Measurements from ENCODE around the gene IFT20. TPM values are rescaled to one million over a fixed set of nuclear protein-coding genes. Genes with fewer than 3 reads are reported as not detected.

The IFT20 gene
- total and polyA plus RNA-seq, 9 of the 15 experiments (the other 6 are each of a cell fraction or from before 2014, with no cell fraction given) = 11.2 to 38.6 (median 20.1) TPM

GRCh38 chr17:28335959-28336871 lies 943 bp upstream of the IFT20 start (continued):
- no peak for TF ChIP-seq RBBP5 (IDR thresholded peaks at IDR 0.05; ENCODE audit: borderline replicate concordance, insufficient read depth, low read length, poor library complexity, severe bottlenecking)
- TF ChIP-seq ZNF121 (CRISPR knock-in tag; conservative IDR thresholded peaks at IDR 0.05) = no peak
- no peak for TF ChIP-seq TAF15 (IDR thresholded peaks at IDR 0.05; ENCODE audit: low read depth, low read length)
- no peak for TF ChIP-seq MBD2 (IDR thresholded peaks at IDR 0.05; ENCODE audit: borderline replicate concordance, low read depth)
- no peak for TF ChIP-seq ZBTB11 (CRISPR knock-in tag; IDR thresholded peaks at IDR 0.05)
- no peak for TF ChIP-seq SUPT5H (IDR thresholded peaks at IDR 0.05)
- no peak for TF ChIP-seq REST (IDR thresholded peaks at IDR 0.05; ENCODE audit: borderline replicate concordance)
- no peak for TF ChIP-seq REST (CRISPR knock-in tag; IDR thresholded peaks at IDR 0.05; ENCODE audit: low read depth)
- TF ChIP-seq CREB5 (CRISPR knock-in tag; IDR thresholded peaks at IDR 0.05) = no peak

All from K562 (cell line).